Endodermal cell (in vitro differentiated cells): Measurements from ENCODE around the gene MIPEP. TPM values are rescaled to one million over a fixed set of nuclear protein-coding genes. Genes with fewer than 3 reads are reported as not detected.

Experiments used
- DNase-seq: peaks from one replicate; pipeline ENCODE4 v3.0.0-alpha.2; 2017
- H3K27ac ChIP-seq: 2 replicates; pipeline ENCODE4 v1.5.1; 2013; ENCODE audit warnings: mild to moderate bottlenecking, low read depth, low read length, moderate library complexity
- H3K27me3 ChIP-seq: 2 replicates; pipeline ENCODE4 v1.6.1; 2013; ENCODE audit warnings: mild to moderate bottlenecking, low read length, moderate library complexity; ENCODE audit not compliant: insufficient read depth, control insufficient read depth, poor library complexity, severe bottlenecking
- H3K36me3 ChIP-seq: 2 replicates; pipeline ENCODE4 v1.7.0; 2013; ENCODE audit warnings: mild to moderate bottlenecking, low read length, moderate library complexity; ENCODE audit not compliant: control insufficient read depth, insufficient read depth
- H3K4me1 ChIP-seq: one replicate; pipeline ENCODE4 v1.7.0; 2013; ENCODE audit warnings: low read length; ENCODE audit not compliant: control insufficient read depth, insufficient read depth
- H3K4me3 ChIP-seq: 2 replicates; pipeline ENCODE4 v1.5.1; 2013; ENCODE audit warnings: mild to moderate bottlenecking, low read length, moderate library complexity
- H3K9ac ChIP-seq: 2 replicates; pipeline ENCODE4 v1.6.1; 2013; ENCODE audit warnings: mild to moderate bottlenecking, low read length, moderate library complexity; ENCODE audit not compliant: poor library complexity, severe bottlenecking; ENCODE audit errors: extremely low read depth
- H3K9me3 ChIP-seq: 2 replicates; pipeline ENCODE4 v1.6.1; 2013; ENCODE audit warnings: mild to moderate bottlenecking, low read length, moderate library complexity; ENCODE audit not compliant: control insufficient read depth
- H3K27ac Mint-ChIP-seq: 2 replicates; pipeline ENCODE4 v1.8.0; 2020; ENCODE audit warnings: mixed read lengths
- H3K27me3 Mint-ChIP-seq: 2 replicates; pipeline ENCODE4 v1.8.0; 2021; ENCODE audit warnings: mild to moderate bottlenecking, mixed read lengths; ENCODE audit not compliant: insufficient read depth
- H3K36me3 Mint-ChIP-seq: 2 replicates; pipeline ENCODE4 v1.8.0; 2020; ENCODE audit warnings: low read depth, mixed read lengths
- H3K4me1 Mint-ChIP-seq: 2 replicates; pipeline ENCODE4 v1.8.0; 2020; ENCODE audit warnings: mixed read lengths
- H3K4me3 Mint-ChIP-seq: 2 replicates; pipeline ENCODE4 v1.8.0; 2020; ENCODE audit warnings: mild to moderate bottlenecking, moderate library complexity, mixed read lengths
- H3K9me3 Mint-ChIP-seq: 2 replicates; pipeline ENCODE4 v1.8.0; 2020; ENCODE audit warnings: mild to moderate bottlenecking, mixed read lengths
- CTCF ChIP-seq: fragments of 200-600 bp; sonication (generic); conservative IDR thresholded peaks from 2 replicates; pipeline ENCODE4 v1.5.0; 2021; ENCODE audit warnings: antibody characterized with exemption, mild to moderate bottlenecking
- WGBS, 2 experiments: methylation state at CpG; one replicate each; pipeline versions ENCODE4 v1.1.5 to v1.1.7; 2013; ENCODE audit warnings: missing lambda C conversion rate in 2 of 2, mixed read lengths in 1 of 2; ENCODE audit not compliant: insufficient coverage in 1 of 2, insufficient read length in 1 of 2; 5-methylcytosine and 5-hydroxymethylcytosine counted together
- total RNA-seq, 2 donors: library from RNA; stranded (reverse); fragmentation: NEBNext Ultra II Directional in 1 of 2; extraction: Animal tissue kit (Norgen Biotek cat#: 25700) in 1 of 2; gene quantifications; 2 replicates in 1 of 2; 3 replicates in 1 of 2; pipeline ENCODE4 v1.2.1, GENCODE V29; 2021

MIPEP gene
- total RNA-seq, 2 donors from 2014 or later = 23.1 to 23.9 TPM

- Mint-ChIP-seq H3K27me3 (no peaks in the 10 kb centered on the region), H3K4me1 (peaks cover 2% of the 10 kb centered on the region), H3K9me3 (no peaks in the 10 kb centered on the region), H3K4me3 (no peak overlapping the region), H3K36me3 (peaks cover 17% of the 10 kb centered on the region), H3K27ac (no peak overlapping the region)
- TF ChIP-seq CTCF = no peak
- H3K9me3 ChIP-seq = no peaks in the 10 kb centered on the region
- no peak for DNase-seq
- 71 to 75% methylated on average over 4 of the region's 4 CpGs for WGBS, 2 experiments
- H3K36me3 ChIP-seq = peaks cover 3% of the 10 kb centered on the region
- no peak overlapping the region for H3K27ac ChIP-seq
- H3K4me3 ChIP-seq = no peak overlapping the region
- no peaks in the 10 kb centered on the region for H3K4me1 ChIP-seq
- no peaks in the 10 kb centered on the region for H3K27me3 ChIP-seq
- no peak overlapping the region for H3K9ac ChIP-seq
Measured at GRCh38 chr13:23806874-23807526, 82.2 kb downstream of the MIPEP start.

GRCh38 chr13:23805821-23806220 lies 83.4 kb downstream of the MIPEP start:
- no peak for TF ChIP-seq CTCF
- Mint-ChIP-seq H3K27ac (no peak overlapping the region), H3K9me3 (no peaks in the 10 kb centered on the region), H3K27me3 (no peaks in the 10 kb centered on the region), H3K36me3 (peaks cover 25% of the 10 kb centered on the region), H3K4me1 (peaks cover 2% of the 10 kb centered on the region), H3K4me3 (no peak overlapping the region)
- H3K4me3 ChIP-seq = no peak overlapping the region
- no peak for DNase-seq
- no peaks in the 10 kb centered on the region for H3K9me3 ChIP-seq
- H3K27me3 ChIP-seq = no peaks in the 10 kb centered on the region
- peaks cover 3% of the 10 kb centered on the region for H3K36me3 ChIP-seq
- no peak overlapping the region for H3K27ac ChIP-seq
- 94 to 100% methylated on average over 1 of the region's 1 CpG for WGBS, 2 experiments
- H3K9ac ChIP-seq = no peak overlapping the region
- no peaks in the 10 kb centered on the region for H3K4me1 ChIP-seq

- WGBS, 2 experiments = 92 to 93% methylated on average over 3 to 5 of the region's 5 CpGs
- Histone ChIP-seq H3K9me3 (no peaks in the 10 kb centered on the region), H3K4me1 (no peaks in the 10 kb centered on the region), H3K36me3 (peaks cover 3% of the 10 kb centered on the region), H3K27ac (no peak overlapping the region), H3K9ac (no peak overlapping the region), H3K27me3 (no peaks in the 10 kb centered on the region), H3K4me3 (no peak overlapping the region)
- Mint-ChIP-seq H3K4me1 (peaks cover 2% of the 10 kb centered on the region), H3K36me3 (peaks cover 25% of the 10 kb centered on the region), H3K4me3 (no peak overlapping the region), H3K27ac (no peak overlapping the region), H3K9me3 (no peaks in the 10 kb centered on the region), H3K27me3 (no peaks in the 10 kb centered on the region)
- no peak for TF ChIP-seq CTCF
- no peak for DNase-seq
Measured at GRCh38 chr13:23805122-23805521, 84.1 kb downstream of the MIPEP start.
